ENCODE measurements around the gene PARD6G. TPM values are rescaled to one million over a fixed set of nuclear protein-coding genes. Genes with fewer than 3 reads are reported as not detected.
"Not testable (repeated sequence)": the region's sequence is repeated elsewhere in the genome, so short reads cannot be mapped to it uniquely, and the experiment has no call there.

PARD6G gene
- total and polyA plus RNA-seq, 7 experiments from 2014 or later, result 0.07 to 0.16 (median 0.09) TPM; not detected in 3

DNA sequence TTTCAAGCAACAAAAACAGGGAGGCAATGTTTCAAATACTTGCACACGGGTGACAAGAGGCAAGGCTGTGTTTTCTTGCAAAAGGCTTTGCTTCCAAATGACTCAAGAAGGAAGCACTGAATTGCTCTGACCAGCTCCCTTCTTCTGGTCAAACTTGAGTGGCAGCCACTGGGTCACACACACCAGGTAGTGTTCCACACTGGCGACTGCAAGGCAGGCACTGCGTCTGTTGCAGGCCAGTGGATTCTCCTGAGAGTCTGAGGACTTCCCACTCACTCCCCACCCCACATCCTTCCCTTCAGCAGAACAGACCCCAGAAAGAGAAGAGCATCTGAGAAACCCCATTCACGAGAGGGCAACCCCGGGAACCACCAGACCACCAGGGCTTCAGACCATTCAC is 19.8 kb downstream of the PARD6G start:
- H3K4me3 Mint-ChIP-seq, result no peak overlapping the region
- H3K27ac Mint-ChIP-seq, result no peak overlapping the region
- Histone ChIP-seq H3K9me3 (ENCODE audit: control insufficient read depth in 2 of 3, low read length in 3 of 3) (no peaks in the 10 kb centered on the region), H3K27me3 (ENCODE audit: control insufficient read depth in 2 of 2, insufficient read depth in 2 of 2, low read length in 2 of 2) (no peaks in the 10 kb centered on the region), H3K27ac (ENCODE audit: low read depth, low read length) (no peak overlapping the region), H3K4me1 (ENCODE audit: control insufficient read depth in 2 of 2, insufficient read depth in 2 of 2, low read length in 2 of 2) (no peaks in the 10 kb centered on the region), H3K36me3 (ENCODE audit: control insufficient read depth in 2 of 3, insufficient read depth in 3 of 3, low read length in 3 of 3) (no peaks in the 10 kb centered on the region), H3K4me3 (ENCODE audit: low read length) (no peak overlapping the region)
- DNase-seq, result no peak
- no peaks in the 10 kb centered on the region for H3K36me3 Mint-ChIP-seq
- peaks cover 0 to 19% (median 0%) of the 10 kb centered on the region in 5 donors for H3K27me3 Mint-ChIP-seq
- peaks cover 0 to 1% (median 0%) of the 10 kb centered on the region in 11 donors for H3K9me3 Mint-ChIP-seq
- intact Hi-C loops (cut with micrococcal nuclease), result no loop called here
- POLR2A ChIA-PET, result no interaction called here
- ATAC-seq, result no peak
- CTCF ChIA-PET, result no interaction called here
- H3K4me1 Mint-ChIP-seq, result no peaks in the 10 kb centered on the region

DNA sequence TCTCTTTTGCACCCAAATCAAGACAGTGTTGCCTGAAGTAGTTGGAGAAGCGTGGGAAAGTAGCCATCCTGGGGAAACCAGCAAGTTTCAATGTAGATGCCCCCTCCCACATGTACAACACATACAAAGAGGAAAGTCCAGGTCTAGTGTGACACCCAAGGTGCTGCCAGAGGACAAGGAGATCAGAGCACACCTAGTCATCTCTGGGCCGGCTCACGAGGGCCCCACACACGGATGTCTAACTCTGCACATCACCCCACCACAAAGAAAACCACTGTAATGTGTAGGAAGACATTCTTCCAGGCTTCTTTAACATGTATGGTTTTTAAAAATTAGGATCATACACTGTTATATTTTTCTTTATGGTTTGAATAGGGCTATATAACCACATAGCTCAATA is 21.6 kb downstream of the PARD6G start:
- POLR2A ChIA-PET, result no interaction called here
- Histone ChIP-seq H3K36me3 (ENCODE audit: control insufficient read depth in 2 of 3, insufficient read depth in 3 of 3, low read length in 3 of 3) (no peaks in the 10 kb centered on the region), H3K27me3 (ENCODE audit: control insufficient read depth in 2 of 2, insufficient read depth in 2 of 2, low read length in 2 of 2) (no peaks in the 10 kb centered on the region), H3K27ac (ENCODE audit: low read depth, low read length) (no peak overlapping the region), H3K4me3 (ENCODE audit: low read length) (no peak overlapping the region), H3K4me1 (ENCODE audit: control insufficient read depth in 2 of 2, insufficient read depth in 2 of 2, low read length in 2 of 2) (no peaks in the 10 kb centered on the region), H3K9me3 (ENCODE audit: control insufficient read depth in 2 of 3, low read length in 3 of 3) (no peaks in the 10 kb centered on the region)
- H3K27ac Mint-ChIP-seq, result no peak overlapping the region
- ATAC-seq (no peak), DNase-seq (no peak)
- intact Hi-C loops (cut with micrococcal nuclease), result no loop called here
- no peaks in the 10 kb centered on the region for H3K36me3 Mint-ChIP-seq
- CTCF ChIA-PET, result no interaction called here
- H3K4me3 Mint-ChIP-seq, result no peak overlapping the region
- H3K27me3 Mint-ChIP-seq, result peaks cover 0 to 26% (median 5%) of the 10 kb centered on the region in 5 donors
- H3K4me1 Mint-ChIP-seq, result no peaks in the 10 kb centered on the region
- H3K9me3 Mint-ChIP-seq, result peaks cover 0 to 10% (median 0%) of the 10 kb centered on the region in 11 donors

DNA sequence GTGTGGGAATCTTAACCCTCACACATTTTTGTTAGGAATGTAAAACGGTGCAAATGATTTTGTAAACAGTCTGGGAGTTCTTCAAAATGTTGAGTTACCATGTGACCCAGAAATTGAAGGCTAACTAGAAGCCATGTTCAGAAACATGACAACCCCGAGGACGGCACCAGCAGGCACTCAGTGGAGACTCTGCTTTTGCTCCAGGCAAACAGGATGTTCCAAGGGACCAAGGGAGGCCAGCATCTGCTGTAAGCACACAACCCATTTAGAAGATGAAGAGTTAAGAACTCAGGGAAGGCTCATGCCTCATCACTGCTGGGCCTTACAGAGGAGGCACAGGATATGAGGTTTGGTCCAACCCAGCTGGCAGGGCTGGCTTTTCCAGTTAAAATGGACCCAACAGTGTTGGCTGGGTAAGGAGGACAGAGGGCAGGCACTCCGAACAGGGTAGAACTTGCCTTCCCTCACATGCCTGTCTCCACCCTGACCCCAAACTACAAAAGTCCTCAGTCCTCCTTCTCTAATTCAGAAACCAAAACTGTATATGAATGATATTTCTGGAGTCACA is 23.6 kb downstream of the PARD6G start:
- CTCF ChIA-PET, result no interaction called here
- POLR2A ChIA-PET, result no interaction called here

DNA sequence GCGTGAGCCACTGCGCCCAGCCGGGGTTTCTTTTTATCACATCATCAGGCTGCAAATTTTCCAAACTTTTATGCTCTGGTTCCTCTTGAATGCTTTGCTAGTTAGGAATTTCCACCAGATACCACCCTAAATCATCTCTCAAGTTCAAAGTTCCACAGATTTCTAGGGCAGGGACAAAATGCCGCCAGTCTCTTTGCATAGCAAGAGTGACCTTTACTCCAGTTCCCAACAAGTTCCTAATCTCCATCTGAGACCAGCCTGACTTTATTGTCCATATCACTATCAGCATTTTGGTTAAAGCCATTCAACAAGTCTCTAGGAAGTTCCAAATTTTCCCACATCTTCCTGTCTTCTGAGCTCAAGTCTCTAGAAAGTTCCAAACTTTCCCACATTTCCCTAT is 27.8 kb downstream of the PARD6G start:
- H3K4me1 ChIP-seq (ENCODE audit: control insufficient read depth in 2 of 2, insufficient read depth in 2 of 2, low read length in 2 of 2); H3K27ac ChIP-seq (ENCODE audit: low read depth, low read length); H3K36me3 Mint-ChIP-seq; CTCF ChIA-PET; H3K27ac Mint-ChIP-seq; H3K9me3 ChIP-seq (ENCODE audit: control insufficient read depth in 2 of 3, low read length in 3 of 3); H3K36me3 ChIP-seq (ENCODE audit: control insufficient read depth in 2 of 3, insufficient read depth in 3 of 3, low read length in 3 of 3); intact Hi-C loops (cut with micrococcal nuclease); ATAC-seq; DNase-seq; H3K27me3 ChIP-seq (ENCODE audit: control insufficient read depth in 2 of 2, insufficient read depth in 2 of 2, low read length in 2 of 2); POLR2A ChIA-PET; H3K4me3 Mint-ChIP-seq; H3K4me1 Mint-ChIP-seq; H3K4me3 ChIP-seq (ENCODE audit: low read length): not testable (repeated sequence)
- peaks cover 12 to 34% (median 16%) of the 10 kb centered on the region in 5 donors for H3K27me3 Mint-ChIP-seq
- peaks cover 0 to 20% (median 4%) of the 10 kb centered on the region in 11 donors for H3K9me3 Mint-ChIP-seq

More for the DNA sequence above, 23.6 kb downstream of the PARD6G start:
- no peaks in the 10 kb centered on the region for H3K36me3 ChIP-seq (ENCODE audit: control insufficient read depth in 2 of 3, insufficient read depth in 3 of 3, low read length in 3 of 3)
- Mint-ChIP-seq H3K27me3 (peaks cover 6 to 29% (median 13%) of the 10 kb centered on the region in 5 donors), H3K4me1 (no peaks in the 10 kb centered on the region), H3K4me3 (no peak overlapping the region), H3K36me3 (peaks cover 0 to 4% (median 0%) of the 10 kb centered on the region in 5 donors), H3K9me3 (peaks cover 0 to 11% (median 1%) of the 10 kb centered on the region in 11 donors), H3K27ac (no peak overlapping the region)
- H3K9me3 ChIP-seq (ENCODE audit: control insufficient read depth in 2 of 3, low read length in 3 of 3), result no peaks in the 10 kb centered on the region
- intact Hi-C loops (cut with micrococcal nuclease), result no loop called here
- H3K4me3 ChIP-seq (ENCODE audit: low read length), result no peak overlapping the region
- H3K27me3 ChIP-seq (ENCODE audit: control insufficient read depth in 2 of 2, insufficient read depth in 2 of 2, low read length in 2 of 2), result no peaks in the 10 kb centered on the region
- no peak overlapping the region for H3K27ac ChIP-seq (ENCODE audit: low read depth, low read length)
- DNase-seq (no peak), ATAC-seq (no peak)
- H3K4me1 ChIP-seq (ENCODE audit: control insufficient read depth in 2 of 2, insufficient read depth in 2 of 2, low read length in 2 of 2), result no peaks in the 10 kb centered on the region

DNA sequence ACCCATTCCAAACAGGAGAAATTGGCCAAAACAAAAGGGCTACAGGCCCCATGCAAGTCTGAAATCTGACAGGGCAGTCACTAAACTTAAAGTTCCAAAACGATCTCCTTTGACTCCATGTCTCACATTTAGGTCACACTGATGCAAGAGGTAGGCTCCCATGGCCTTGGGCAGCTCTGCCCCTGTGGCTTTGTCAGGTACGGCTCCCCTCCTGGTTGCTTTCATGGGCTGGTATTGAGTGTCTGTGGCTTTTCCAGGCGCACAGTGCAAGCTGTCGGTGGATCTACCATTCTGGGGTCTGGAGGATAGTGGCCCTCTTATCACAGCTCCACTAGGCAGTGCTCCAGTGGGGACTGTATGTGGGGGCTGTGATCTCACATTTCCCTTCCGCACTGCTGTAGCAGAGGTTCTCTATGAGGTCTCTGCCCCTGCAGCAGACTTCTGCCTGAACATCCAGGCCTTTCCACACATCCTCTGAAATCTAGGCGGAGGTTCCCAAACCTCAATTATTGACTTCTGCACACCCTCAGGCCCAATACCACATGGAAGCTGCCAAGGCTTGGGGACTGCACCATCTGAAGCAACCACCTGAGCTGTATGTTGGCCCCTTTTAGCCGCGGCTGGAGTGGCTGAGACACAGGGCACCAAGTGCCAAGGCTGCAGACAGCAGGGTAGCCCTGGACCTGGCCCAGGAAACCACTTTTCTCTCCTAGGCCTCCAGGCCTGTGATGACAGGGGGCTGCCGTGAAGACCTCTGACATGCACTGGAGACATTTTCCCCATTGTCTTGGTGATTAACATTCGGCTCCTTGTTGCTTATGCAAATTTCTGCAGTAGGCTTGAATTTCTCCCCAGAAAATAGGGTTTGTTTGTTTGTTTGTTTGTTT is 28.7 kb downstream of the PARD6G start:
- Mint-ChIP-seq H3K9me3 (peaks cover 0 to 29% (median 8%) of the 10 kb centered on the region in 11 donors), H3K36me3 (peaks cover 0 to 5% (median 0%) of the 10 kb centered on the region in 5 donors), H3K27ac (no peak overlapping the region), H3K27me3 (peaks cover 15 to 34% (median 19%) of the 10 kb centered on the region in 5 donors), H3K4me3 (no peak overlapping the region), H3K4me1 (no peaks in the 10 kb centered on the region)
- ATAC-seq (no peak), DNase-seq (no peak)
- ChIA-PET CTCF (no interaction called here), POLR2A (no interaction called here)
- Histone ChIP-seq H3K4me3 (ENCODE audit: low read length) (no peak overlapping the region), H3K27me3 (ENCODE audit: control insufficient read depth in 2 of 2, insufficient read depth in 2 of 2, low read length in 2 of 2) (no peaks in the 10 kb centered on the region), H3K27ac (ENCODE audit: low read depth, low read length) (no peak overlapping the region), H3K9me3 (ENCODE audit: control insufficient read depth in 2 of 3, low read length in 3 of 3) (peaks cover 0 to 6% (median 0%) of the 10 kb centered on the region in 3 experiments), H3K36me3 (ENCODE audit: control insufficient read depth in 2 of 3, insufficient read depth in 3 of 3, low read length in 3 of 3) (no peaks in the 10 kb centered on the region), H3K4me1 (ENCODE audit: control insufficient read depth in 2 of 2, insufficient read depth in 2 of 2, low read length in 2 of 2) (no peaks in the 10 kb centered on the region)
- intact Hi-C loops (cut with micrococcal nuclease), result no loop called here

DNA sequence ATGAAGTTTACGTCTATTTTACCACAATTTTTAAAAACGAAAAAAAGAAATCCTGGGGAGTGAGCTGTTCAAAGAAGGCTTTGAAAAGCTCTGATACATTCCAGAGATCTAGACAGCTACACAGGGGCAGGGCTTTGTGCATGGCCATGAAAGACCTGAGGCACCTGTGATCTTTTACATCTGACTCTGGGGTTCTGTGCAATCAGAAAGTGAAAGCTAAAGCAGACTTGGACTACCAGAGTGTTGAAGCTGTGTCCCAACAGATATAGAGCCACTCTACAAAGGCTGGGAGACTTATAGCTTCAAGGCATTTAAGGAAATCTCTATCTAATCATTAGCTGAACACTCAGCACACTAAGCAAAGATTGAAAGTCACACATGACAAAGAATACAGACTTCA is 34.1 kb downstream of the PARD6G start:
- no peak for ATAC-seq
- DNase-seq, result no peak
- Histone ChIP-seq H3K27ac (ENCODE audit: low read depth, low read length) (no peak overlapping the region), H3K36me3 (ENCODE audit: control insufficient read depth in 2 of 3, insufficient read depth in 3 of 3, low read length in 3 of 3) (no peaks in the 10 kb centered on the region), H3K27me3 (ENCODE audit: control insufficient read depth in 2 of 2, insufficient read depth in 2 of 2, low read length in 2 of 2) (no peaks in the 10 kb centered on the region), H3K4me3 (ENCODE audit: low read length) (no peak overlapping the region), H3K9me3 (ENCODE audit: control insufficient read depth in 2 of 3, low read length in 3 of 3) (peaks cover 0 to 6% (median 0%) of the 10 kb centered on the region in 3 experiments), H3K4me1 (ENCODE audit: control insufficient read depth in 2 of 2, insufficient read depth in 2 of 2, low read length in 2 of 2) (no peaks in the 10 kb centered on the region)
- H3K4me3 Mint-ChIP-seq, result no peak overlapping the region
- H3K9me3 Mint-ChIP-seq, result peaks cover 0 to 32% (median 12%) of the 10 kb centered on the region in 11 donors
- peaks cover 18 to 46% (median 24%) of the 10 kb centered on the region in 5 donors for H3K27me3 Mint-ChIP-seq
- H3K36me3 Mint-ChIP-seq, result peaks cover 0 to 15% (median 0%) of the 10 kb centered on the region in 5 donors
- ChIA-PET CTCF (no interaction called here), POLR2A (no interaction called here)
- intact Hi-C loops (cut with micrococcal nuclease), result no loop called here
- peaks cover 0 to 4% (median 0%) of the 10 kb centered on the region in 7 donors for H3K4me1 Mint-ChIP-seq
- H3K27ac Mint-ChIP-seq, result no peak overlapping the region
